Cardiac muscle cell (in vitro differentiated cells and primary cell): ENCODE measurements around the gene LIPN. TPM values are rescaled to one million over a fixed set of nuclear protein-coding genes. Genes with fewer than 3 reads are reported as not detected.
A peak's percentile ranks its signal among the peaks of the same experiment; 100 is the strongest.

ENCODE experiments used
- DNase-seq, 2 donors: peaks; one replicate each; pipeline versions ENCODE4 v3.0.0 to v3.0.0-alpha.2; 2010 to 2017; ENCODE audit warnings: low read depth in 1 of 2, low spot score in 1 of 2
- H3K27ac ChIP-seq: fragments of 200-600 bp; sonication (generic); 2 replicates; pipeline ENCODE4 v1.5.1; 2016
- H3K27me3 ChIP-seq: fragments of 200-600 bp; sonication (generic); 2 replicates; pipeline ENCODE4 v1.6.0; 2016; ENCODE audit warnings: control low read depth
- H3K36me3 ChIP-seq: fragments of 200-600 bp; sonication (generic); 2 replicates; pipeline ENCODE4 v1.5.1; 2016; ENCODE audit warnings: control low read depth
- H3K4me1 ChIP-seq: fragments of 200-600 bp; sonication (generic); 2 replicates; pipeline ENCODE4 v1.8.1; 2017; ENCODE audit warnings: low read depth, mild to moderate bottlenecking, mixed run types
- H3K4me3 ChIP-seq: fragments of 200-600 bp; sonication (generic); 2 replicates; pipeline ENCODE4 v1.5.1; 2016; ENCODE audit warnings: mild to moderate bottlenecking
- H3K9me3 ChIP-seq: fragments of 200-600 bp; sonication (generic); 2 replicates; pipeline ENCODE4 v1.5.1; 2017; ENCODE audit warnings: low read depth, mild to moderate bottlenecking, control low read depth
- polyA plus RNA-seq: library from polyadenylated mRNA; unstranded; fragments of >200 nt; fragmentation: Nextera tagmentation; extraction: Ambion mirVana; gene quantifications from 2 replicates; pipeline ENCODE4 v1.2.1, GENCODE V29; 2016
- total RNA-seq: library from RNA; depleted of rRNA; stranded (reverse); fragments of >200 nt; gene quantifications from 2 replicates; pipeline ENCODE4 v1.2.3, GENCODE V29; 2016
- TF ChIP-seq, protein P1 (sequence below): IDR thresholded peaks from 2 replicates; pipeline ENCODE4 v1.5.1; 2012; ENCODE audit warnings: low read depth, mild to moderate bottlenecking, low read length

The LIPN gene
- total and polyA plus RNA-seq, 2 experiments from 2014 or later: not detected

DNA sequence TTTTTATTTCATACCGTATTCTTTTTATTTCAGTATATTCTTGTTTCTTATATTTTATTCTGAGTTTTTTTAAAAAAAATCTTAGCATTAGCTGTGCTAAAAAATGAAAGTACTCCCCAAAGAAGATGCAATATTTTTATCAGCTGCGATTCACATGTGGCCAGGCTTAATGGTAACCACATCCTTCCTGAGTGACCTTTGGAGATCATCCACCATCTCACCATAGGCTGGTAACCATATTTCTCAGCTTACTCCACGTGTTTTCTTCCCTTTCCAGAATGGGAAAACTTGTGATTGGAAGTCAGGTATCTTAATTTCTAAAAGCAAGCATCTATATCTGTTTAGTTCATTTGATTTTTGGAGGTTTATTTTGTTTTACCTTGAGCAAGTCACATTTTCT is 23.9 kb downstream of the LIPN start:
- Histone ChIP-seq H3K4me3 (no peak overlapping the region), H3K27ac (no peak overlapping the region), H3K36me3 (no peaks in the 10 kb centered on the region), H3K27me3 (no peaks in the 10 kb centered on the region), H3K4me1 (no peaks in the 10 kb centered on the region), H3K9me3 (no peaks in the 10 kb centered on the region)
- TF ChIP-seq, protein P1, sequence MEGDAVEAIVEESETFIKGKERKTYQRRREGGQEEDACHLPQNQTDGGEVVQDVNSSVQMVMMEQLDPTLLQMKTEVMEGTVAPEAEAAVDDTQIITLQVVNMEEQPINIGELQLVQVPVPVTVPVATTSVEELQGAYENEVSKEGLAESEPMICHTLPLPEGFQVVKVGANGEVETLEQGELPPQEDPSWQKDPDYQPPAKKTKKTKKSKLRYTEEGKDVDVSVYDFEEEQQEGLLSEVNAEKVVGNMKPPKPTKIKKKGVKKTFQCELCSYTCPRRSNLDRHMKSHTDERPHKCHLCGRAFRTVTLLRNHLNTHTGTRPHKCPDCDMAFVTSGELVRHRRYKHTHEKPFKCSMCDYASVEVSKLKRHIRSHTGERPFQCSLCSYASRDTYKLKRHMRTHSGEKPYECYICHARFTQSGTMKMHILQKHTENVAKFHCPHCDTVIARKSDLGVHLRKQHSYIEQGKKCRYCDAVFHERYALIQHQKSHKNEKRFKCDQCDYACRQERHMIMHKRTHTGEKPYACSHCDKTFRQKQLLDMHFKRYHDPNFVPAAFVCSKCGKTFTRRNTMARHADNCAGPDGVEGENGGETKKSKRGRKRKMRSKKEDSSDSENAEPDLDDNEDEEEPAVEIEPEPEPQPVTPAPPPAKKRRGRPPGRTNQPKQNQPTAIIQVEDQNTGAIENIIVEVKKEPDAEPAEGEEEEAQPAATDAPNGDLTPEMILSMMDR: no peak
- peak in 1 of 2 donors; percentile 51 for DNase-seq

DNA sequence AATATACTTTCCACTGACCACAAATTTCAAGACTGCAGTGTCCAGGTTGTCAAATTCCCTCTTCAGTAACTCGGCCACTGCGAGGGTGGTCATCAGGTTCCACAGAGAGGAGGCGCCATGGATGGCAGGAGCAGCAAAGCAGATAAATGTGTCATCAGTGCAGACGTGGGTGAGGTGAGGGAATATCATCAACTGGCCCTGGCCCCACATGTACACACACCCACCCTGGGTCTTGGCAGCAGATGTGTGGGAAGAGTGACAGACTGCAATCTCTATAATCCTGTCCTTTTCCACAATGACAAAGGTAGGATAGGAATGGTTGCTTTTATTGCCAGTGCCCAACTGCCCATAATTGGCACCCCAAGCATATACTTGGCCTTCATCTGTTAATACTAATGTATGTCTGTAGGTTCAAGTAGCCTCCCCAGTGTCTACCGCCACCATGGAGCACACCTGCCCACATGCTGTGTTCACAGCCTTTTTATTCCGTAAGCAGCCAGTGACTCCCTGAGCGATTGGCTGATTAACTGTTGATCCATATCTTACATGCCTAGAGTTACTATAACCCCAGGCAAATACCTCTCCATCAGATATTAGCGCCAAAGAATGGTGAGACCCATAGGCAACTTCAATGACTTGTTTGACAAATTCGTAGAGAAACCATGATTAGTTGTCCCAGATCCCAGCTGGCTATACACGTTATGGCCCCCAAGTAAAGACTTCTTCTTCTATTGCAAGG is 26.4 kb downstream of the LIPN start:
- H3K36me3 ChIP-seq: no peaks in the 10 kb centered on the region
- no peak overlapping the region for H3K4me3 ChIP-seq
- H3K4me1 ChIP-seq: no peaks in the 10 kb centered on the region
- DNase-seq: no peak
- no peaks in the 10 kb centered on the region for H3K27me3 ChIP-seq
- TF ChIP-seq, protein P1: no peak
- no peak overlapping the region for H3K27ac ChIP-seq
- H3K9me3 ChIP-seq: no peaks in the 10 kb centered on the region

DNA sequence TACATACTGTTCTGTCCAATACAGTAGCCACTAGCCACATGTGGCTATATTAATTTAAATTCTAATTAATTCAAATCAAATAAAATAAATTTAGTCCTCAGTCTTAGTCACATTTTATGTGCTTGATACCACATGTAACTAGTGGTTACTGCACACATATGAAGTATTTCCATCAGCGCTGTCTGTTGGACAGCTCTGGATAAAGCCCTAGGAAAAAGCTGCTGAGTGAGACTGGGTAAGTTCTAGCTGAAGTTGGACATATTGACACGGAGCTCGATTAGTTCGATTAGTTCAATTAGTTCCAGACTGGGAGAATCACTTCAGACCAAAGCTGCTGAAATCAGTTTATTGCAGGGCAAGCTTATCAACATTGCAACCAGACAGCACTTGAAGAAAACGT is 27.6 kb downstream of the LIPN start:
- Histone ChIP-seq H3K27ac (no peak overlapping the region), H3K36me3 (no peaks in the 10 kb centered on the region), H3K4me1 (no peaks in the 10 kb centered on the region), H3K27me3 (no peaks in the 10 kb centered on the region), H3K4me3 (no peak overlapping the region), H3K9me3 (no peaks in the 10 kb centered on the region)
- DNase-seq: peak in 1 of 2 donors; percentile 14
- TF ChIP-seq, protein P1: no peak

DNA sequence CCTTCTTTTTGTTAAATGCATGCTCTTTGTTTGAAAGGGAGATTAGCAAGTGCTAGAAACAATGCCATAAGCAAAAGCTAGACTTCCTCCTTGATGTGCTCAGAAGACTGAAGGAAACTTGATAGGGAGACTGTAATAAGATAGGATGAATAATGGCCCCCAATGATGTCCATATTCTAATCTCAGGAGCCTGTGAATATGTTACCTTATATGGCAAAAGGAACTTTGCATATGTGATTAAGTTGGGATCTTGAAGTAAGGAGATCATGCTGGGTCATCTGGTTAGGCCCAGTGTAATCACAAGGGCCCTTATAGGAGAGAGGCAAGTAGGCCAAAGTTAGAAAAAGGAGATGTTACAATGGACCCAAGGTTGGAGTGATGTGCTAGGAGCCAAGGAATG is 29.1 kb downstream of the LIPN start:
- no peaks in the 10 kb centered on the region for H3K9me3 ChIP-seq
- no peaks in the 10 kb centered on the region for H3K36me3 ChIP-seq
- no peaks in the 10 kb centered on the region for H3K27me3 ChIP-seq
- no peak overlapping the region for H3K27ac ChIP-seq
- no peak for DNase-seq
- TF ChIP-seq, protein P1: no peak
- no peak overlapping the region for H3K4me3 ChIP-seq
- no peaks in the 10 kb centered on the region for H3K4me1 ChIP-seq

DNA sequence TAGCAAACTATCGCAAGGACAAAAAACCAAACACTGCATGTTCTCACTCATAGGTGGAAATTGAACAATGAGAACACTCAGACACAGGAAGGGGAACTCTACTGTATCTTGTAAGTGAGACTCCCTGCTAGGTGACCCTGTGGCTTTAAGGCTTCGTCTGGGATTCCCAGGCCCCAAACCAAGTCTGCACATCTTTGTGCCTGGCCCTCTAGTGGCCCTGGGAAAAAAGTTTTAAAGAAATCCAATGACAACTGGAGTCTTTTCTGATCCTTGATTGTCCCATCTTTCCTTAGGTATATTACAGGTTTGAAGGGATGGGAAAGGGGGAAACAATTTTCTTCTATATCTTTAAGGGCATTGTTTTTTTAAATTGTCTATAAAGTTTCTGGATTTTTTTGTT is 32.1 kb downstream of the LIPN start:
- DNase-seq: peak; percentile 32 to 58
- H3K9me3 ChIP-seq: no peaks in the 10 kb centered on the region
- no peaks in the 10 kb centered on the region for H3K27me3 ChIP-seq
- H3K27ac ChIP-seq: no peak overlapping the region
- H3K4me3 ChIP-seq: no peak overlapping the region
- H3K36me3 ChIP-seq: no peaks in the 10 kb centered on the region
- TF ChIP-seq, protein P1: peak; percentile 44
- no peaks in the 10 kb centered on the region for H3K4me1 ChIP-seq
